GM23338 (cell line): ENCODE results near the gene CPA3. TPM values are rescaled to one million over a fixed set of nuclear protein-coding genes. Genes with fewer than 3 reads are reported as not detected.

Experiments used
- ATAC-seq: fragments of 200-7000 bp; cut with Tn5 transposase; 3 replicates; pipeline ENCODE4 v1.9.1; 2020
- DNase-seq: peaks from one replicate; pipeline ENCODE4 v3.0.0-alpha.2; 2015; ENCODE audit warnings: low spot score
- H2AFZ ChIP-seq: fragments of 200-600 bp; sonication (generic); 2 replicates; pipeline ENCODE4 v1.8.0; 2016; ENCODE audit warnings: antibody characterized with exemption, mild to moderate bottlenecking, moderate library complexity
- H3F3A ChIP-seq: fragments of 200-600 bp; sonication (generic); replicated peaks from 2 replicates; pipeline ENCODE4 v1.8.0; 2017; ENCODE audit warnings: antibody characterized with exemption, mixed run types, low read depth
- H3K27ac ChIP-seq: fragments of 200-600 bp; sonication (generic); 2 replicates; pipeline ENCODE4 v1.6.1; 2016; ENCODE audit warnings: low read depth
- H3K27me3 ChIP-seq: fragments of 200-600 bp; sonication (generic); 2 replicates; pipeline ENCODE4 v1.8.0; 2016; ENCODE audit warnings: mild to moderate bottlenecking, mixed run types, moderate library complexity; ENCODE audit not compliant: insufficient read depth
- H3K36me3 ChIP-seq: fragments of 200-600 bp; sonication (generic); 2 replicates; pipeline ENCODE4 v1.8.0; 2016; ENCODE audit warnings: mild to moderate bottlenecking; ENCODE audit not compliant: insufficient read depth
- H3K4me1 ChIP-seq: fragments of 200-600 bp; sonication (generic); 2 replicates; pipeline ENCODE4 v1.8.0; 2016; ENCODE audit warnings: mild to moderate bottlenecking, moderate library complexity; ENCODE audit not compliant: insufficient read depth
- H3K4me2 ChIP-seq: fragments of 200-600 bp; sonication (generic); 2 replicates; pipeline ENCODE4 v1.7.1; 2017; ENCODE audit warnings: mixed run types
- H3K4me3 ChIP-seq: fragments of 200-600 bp; sonication (generic); 2 replicates; pipeline ENCODE4 v1.6.1; 2016; ENCODE audit warnings: mixed run types
- H3K79me2 ChIP-seq: fragments of 200-600 bp; sonication (generic); replicated peaks from 2 replicates; pipeline ENCODE4 v1.8.0; 2017; ENCODE audit warnings: mild to moderate bottlenecking; ENCODE audit not compliant: insufficient read depth
- H3K9me2 ChIP-seq: fragments of 200-600 bp; sonication (generic); 2 replicates; pipeline ENCODE4 v1.8.0; 2017; ENCODE audit not compliant: insufficient read depth
- H4K20me1 ChIP-seq: fragments of 200-600 bp; sonication (generic); replicated peaks from 2 replicates; pipeline ENCODE4 v1.8.0; 2017; ENCODE audit warnings: mild to moderate bottlenecking; ENCODE audit not compliant: insufficient read depth
- H3K27ac Mint-ChIP-seq: 2 replicates; pipeline ENCODE4 v1.8.0; 2020; ENCODE audit warnings: inconsistent platforms, mild to moderate bottlenecking, moderate library complexity, mixed read lengths
- H3K27me3 Mint-ChIP-seq: 3 replicates; pipeline ENCODE4 v1.8.0; 2022; ENCODE audit warnings: low read depth, mild to moderate bottlenecking, moderate library complexity, mixed read lengths, inconsistent platforms; ENCODE audit not compliant: insufficient read depth, poor library complexity
- H3K36me3 Mint-ChIP-seq: 3 replicates; pipeline ENCODE4 v1.8.0; 2021; ENCODE audit warnings: low read depth, mild to moderate bottlenecking, inconsistent platforms, moderate library complexity, mixed read lengths
- H3K4me1 Mint-ChIP-seq: 3 replicates; pipeline ENCODE4 v1.8.0; 2020; ENCODE audit warnings: mild to moderate bottlenecking, inconsistent platforms, mixed read lengths
- H3K4me3 Mint-ChIP-seq: 3 replicates; pipeline ENCODE4 v1.8.0; 2021; ENCODE audit warnings: moderate library complexity, mild to moderate bottlenecking, inconsistent platforms, mixed read lengths
- H3K9me3 Mint-ChIP-seq: 3 replicates; pipeline ENCODE4 v1.8.0; 2020; ENCODE audit warnings: moderate library complexity, mild to moderate bottlenecking, inconsistent platforms, mixed read lengths
- CREB1 ChIP-seq: fragments of 250-450 bp; sonication (Bioruptor Pico); IDR thresholded peaks from 2 replicates; pipeline ENCODE4 v1.5.0; 2020; ENCODE audit warnings: low read depth, mild to moderate bottlenecking, moderate library complexity
- EZH2 ChIP-seq: fragments of 200-600 bp; sonication (generic); IDR thresholded peaks from one replicate; pipeline ENCODE4 v1.8.0; 2017; ENCODE audit warnings: antibody characterized with exemption, mild to moderate bottlenecking, low read depth; ENCODE audit not compliant: unreplicated experiment
- EZH2phosphoT487 ChIP-seq: fragments of 200-600 bp; sonication (generic); IDR thresholded peaks from one replicate; pipeline ENCODE4 v1.8.1; 2018; ENCODE audit warnings: antibody characterized with exemption; ENCODE audit not compliant: unreplicated experiment
- JUNB ChIP-seq: IDR thresholded peaks from one replicate; pipeline ENCODE4 v1.6.1; 2016; ENCODE audit warnings: antibody characterized with exemption; ENCODE audit not compliant: unreplicated experiment
- NANOG ChIP-seq: IDR thresholded peaks from 2 replicates; pipeline ENCODE4 v1.6.1; 2016; ENCODE audit warnings: antibody characterized with exemption, borderline replicate concordance
- POLR2AphosphoS5 ChIP-seq: IDR thresholded peaks from 2 replicates; pipeline ENCODE4 v1.6.1; 2016; ENCODE audit warnings: antibody characterized with exemption, low read depth
- STAT1 ChIP-seq: IDR thresholded peaks from one replicate; pipeline ENCODE4 v1.6.1; 2016; ENCODE audit warnings: antibody characterized with exemption; ENCODE audit not compliant: unreplicated experiment
- polyA plus RNA-seq: library from polyadenylated mRNA; unstranded; fragments of >200 nt; fragmentation: Nextera tagmentation; extraction: Ambion mirVana; gene quantifications from 2 replicates; pipeline ENCODE4 v1.2.1, GENCODE V29; 2016
- total RNA-seq: library from RNA; depleted of rRNA; stranded (reverse); fragments of >200 nt; shearing (Covaris generic); gene quantifications from 2 replicates; pipeline ENCODE4 v1.2.3, GENCODE V29; 2014
- TF ChIP-seq, protein P1 (sequence below): IDR thresholded peaks from 2 replicates; pipeline ENCODE4 v1.6.1; 2016; ENCODE audit warnings: antibody characterized with exemption
- TF ChIP-seq, protein P2 (sequence below): IDR thresholded peaks from one replicate; pipeline ENCODE4 v1.6.1; 2018; ENCODE audit warnings: antibody characterized with exemption; ENCODE audit not compliant: unreplicated experiment
- TF ChIP-seq, protein P3 (sequence below): fragments of 250-450 bp; sonication (Bioruptor Pico); IDR thresholded peaks from 2 replicates; pipeline ENCODE4 v1.5.0; 2020; ENCODE audit warnings: mild to moderate bottlenecking, moderate library complexity
- TF ChIP-seq, protein P4 (sequence below), 2 experiments: fragments of 200-600 bp in 1 of 2; sonication (generic) in 1 of 2; conservative IDR thresholded peaks; 2 replicates each; pipeline versions ENCODE4 v1.5.1 to v1.6.1; 2016 to 2017; ENCODE audit warnings: antibody characterized with exemption in 2 of 2, low read depth in 2 of 2, mild to moderate bottlenecking in 2 of 2, moderate library complexity in 1 of 2

The CPA3 gene
- total and polyA plus RNA-seq, 2 experiments from 2014 or later, result not detected

DNA sequence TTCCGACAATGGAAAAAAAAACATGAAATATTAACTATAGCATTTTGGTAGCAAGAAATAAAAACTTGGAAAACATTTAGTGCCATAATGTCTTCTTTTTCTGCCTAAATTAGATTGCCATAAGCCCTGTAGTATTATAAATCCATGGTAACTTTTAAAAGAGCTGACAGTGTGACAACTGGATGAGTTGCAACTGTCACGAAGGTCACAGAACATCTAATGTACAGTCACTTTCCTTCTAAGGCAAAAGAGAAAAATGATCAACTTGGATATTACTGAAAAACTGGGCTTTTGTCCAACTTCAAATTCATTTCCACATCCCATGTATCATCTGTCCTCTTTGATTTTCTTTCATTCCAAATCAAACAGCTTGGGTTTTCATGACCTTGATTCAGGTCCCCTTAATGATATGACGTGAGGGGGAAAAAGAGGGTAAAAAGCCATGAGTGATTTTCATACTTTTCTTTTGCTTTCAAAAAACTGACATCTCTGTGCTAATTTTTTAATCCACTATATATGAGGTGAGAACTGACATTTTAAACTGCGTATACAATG lies 36.9 kb upstream of the CPA3 start (continued):
- TF ChIP-seq, protein P1, sequence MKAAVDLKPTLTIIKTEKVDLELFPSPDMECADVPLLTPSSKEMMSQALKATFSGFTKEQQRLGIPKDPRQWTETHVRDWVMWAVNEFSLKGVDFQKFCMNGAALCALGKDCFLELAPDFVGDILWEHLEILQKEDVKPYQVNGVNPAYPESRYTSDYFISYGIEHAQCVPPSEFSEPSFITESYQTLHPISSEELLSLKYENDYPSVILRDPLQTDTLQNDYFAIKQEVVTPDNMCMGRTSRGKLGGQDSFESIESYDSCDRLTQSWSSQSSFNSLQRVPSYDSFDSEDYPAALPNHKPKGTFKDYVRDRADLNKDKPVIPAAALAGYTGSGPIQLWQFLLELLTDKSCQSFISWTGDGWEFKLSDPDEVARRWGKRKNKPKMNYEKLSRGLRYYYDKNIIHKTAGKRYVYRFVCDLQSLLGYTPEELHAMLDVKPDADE, result no peak
- TF ChIP-seq, protein P2, sequence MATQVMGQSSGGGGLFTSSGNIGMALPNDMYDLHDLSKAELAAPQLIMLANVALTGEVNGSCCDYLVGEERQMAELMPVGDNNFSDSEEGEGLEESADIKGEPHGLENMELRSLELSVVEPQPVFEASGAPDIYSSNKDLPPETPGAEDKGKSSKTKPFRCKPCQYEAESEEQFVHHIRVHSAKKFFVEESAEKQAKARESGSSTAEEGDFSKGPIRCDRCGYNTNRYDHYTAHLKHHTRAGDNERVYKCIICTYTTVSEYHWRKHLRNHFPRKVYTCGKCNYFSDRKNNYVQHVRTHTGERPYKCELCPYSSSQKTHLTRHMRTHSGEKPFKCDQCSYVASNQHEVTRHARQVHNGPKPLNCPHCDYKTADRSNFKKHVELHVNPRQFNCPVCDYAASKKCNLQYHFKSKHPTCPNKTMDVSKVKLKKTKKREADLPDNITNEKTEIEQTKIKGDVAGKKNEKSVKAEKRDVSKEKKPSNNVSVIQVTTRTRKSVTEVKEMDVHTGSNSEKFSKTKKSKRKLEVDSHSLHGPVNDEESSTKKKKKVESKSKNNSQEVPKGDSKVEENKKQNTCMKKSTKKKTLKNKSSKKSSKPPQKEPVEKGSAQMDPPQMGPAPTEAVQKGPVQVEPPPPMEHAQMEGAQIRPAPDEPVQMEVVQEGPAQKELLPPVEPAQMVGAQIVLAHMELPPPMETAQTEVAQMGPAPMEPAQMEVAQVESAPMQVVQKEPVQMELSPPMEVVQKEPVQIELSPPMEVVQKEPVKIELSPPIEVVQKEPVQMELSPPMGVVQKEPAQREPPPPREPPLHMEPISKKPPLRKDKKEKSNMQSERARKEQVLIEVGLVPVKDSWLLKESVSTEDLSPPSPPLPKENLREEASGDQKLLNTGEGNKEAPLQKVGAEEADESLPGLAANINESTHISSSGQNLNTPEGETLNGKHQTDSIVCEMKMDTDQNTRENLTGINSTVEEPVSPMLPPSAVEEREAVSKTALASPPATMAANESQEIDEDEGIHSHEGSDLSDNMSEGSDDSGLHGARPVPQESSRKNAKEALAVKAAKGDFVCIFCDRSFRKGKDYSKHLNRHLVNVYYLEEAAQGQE, result no peak
- TF ChIP-seq POLR2AphosphoS5, result no peak

DNA sequence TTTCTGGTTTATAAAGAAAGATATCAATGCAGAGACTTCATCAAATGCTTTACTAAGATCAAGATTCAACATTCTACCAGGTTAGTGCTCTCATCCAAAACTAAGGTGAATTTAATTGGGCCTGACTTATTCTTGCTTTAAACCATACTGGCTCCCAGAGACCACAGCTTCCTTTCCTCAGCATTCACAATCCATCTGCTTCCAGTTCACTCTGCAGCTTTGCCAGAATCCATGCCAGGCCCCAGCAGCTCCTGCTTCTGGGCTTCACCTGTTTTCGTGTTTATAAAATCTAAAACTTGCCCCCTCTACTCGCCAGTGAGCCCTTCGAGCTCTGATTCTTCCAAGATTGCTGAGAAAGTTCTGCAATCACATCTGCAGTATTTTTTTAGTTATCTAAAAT lies 35.2 kb upstream of the CPA3 start:
- Histone ChIP-seq H3K4me1 (no peaks in the 10 kb centered on the region), H2AFZ (no peak overlapping the region), H3F3A (no peaks in the 10 kb centered on the region), H4K20me1 (no peaks in the 10 kb centered on the region), H3K79me2 (no peaks in the 10 kb centered on the region), H3K36me3 (no peaks in the 10 kb centered on the region), H3K9me2 (0 out of 2 replicates have a peak, but pooled peaks cover 2% of the 10 kb centered on the region), H3K27ac (no peak overlapping the region), H3K27me3 (no peaks in the 10 kb centered on the region), H3K4me3 (no peak overlapping the region), H3K4me2 (no peak overlapping the region)
- DNase-seq (no peak), ATAC-seq (no peak)
- H3K4me3 Mint-ChIP-seq, result no peak overlapping the region
- no peaks in the 10 kb centered on the region for H3K27me3 Mint-ChIP-seq
- no peaks in the 10 kb centered on the region for H3K36me3 Mint-ChIP-seq
- H3K27ac Mint-ChIP-seq, result no peak overlapping the region
- H3K9me3 Mint-ChIP-seq, result no peaks in the 10 kb centered on the region
- no peaks in the 10 kb centered on the region for H3K4me1 Mint-ChIP-seq
- TF ChIP-seq NANOG, result no peak
- TF ChIP-seq, protein P1, result no peak
- TF ChIP-seq STAT1, result no peak
- TF ChIP-seq POLR2AphosphoS5, result no peak
- no peak for TF ChIP-seq JUNB
- no peak for TF ChIP-seq EZH2
- TF ChIP-seq EZH2phosphoT487, result no peak
- TF ChIP-seq CREB1, result no peak
- TF ChIP-seq, protein P3, sequence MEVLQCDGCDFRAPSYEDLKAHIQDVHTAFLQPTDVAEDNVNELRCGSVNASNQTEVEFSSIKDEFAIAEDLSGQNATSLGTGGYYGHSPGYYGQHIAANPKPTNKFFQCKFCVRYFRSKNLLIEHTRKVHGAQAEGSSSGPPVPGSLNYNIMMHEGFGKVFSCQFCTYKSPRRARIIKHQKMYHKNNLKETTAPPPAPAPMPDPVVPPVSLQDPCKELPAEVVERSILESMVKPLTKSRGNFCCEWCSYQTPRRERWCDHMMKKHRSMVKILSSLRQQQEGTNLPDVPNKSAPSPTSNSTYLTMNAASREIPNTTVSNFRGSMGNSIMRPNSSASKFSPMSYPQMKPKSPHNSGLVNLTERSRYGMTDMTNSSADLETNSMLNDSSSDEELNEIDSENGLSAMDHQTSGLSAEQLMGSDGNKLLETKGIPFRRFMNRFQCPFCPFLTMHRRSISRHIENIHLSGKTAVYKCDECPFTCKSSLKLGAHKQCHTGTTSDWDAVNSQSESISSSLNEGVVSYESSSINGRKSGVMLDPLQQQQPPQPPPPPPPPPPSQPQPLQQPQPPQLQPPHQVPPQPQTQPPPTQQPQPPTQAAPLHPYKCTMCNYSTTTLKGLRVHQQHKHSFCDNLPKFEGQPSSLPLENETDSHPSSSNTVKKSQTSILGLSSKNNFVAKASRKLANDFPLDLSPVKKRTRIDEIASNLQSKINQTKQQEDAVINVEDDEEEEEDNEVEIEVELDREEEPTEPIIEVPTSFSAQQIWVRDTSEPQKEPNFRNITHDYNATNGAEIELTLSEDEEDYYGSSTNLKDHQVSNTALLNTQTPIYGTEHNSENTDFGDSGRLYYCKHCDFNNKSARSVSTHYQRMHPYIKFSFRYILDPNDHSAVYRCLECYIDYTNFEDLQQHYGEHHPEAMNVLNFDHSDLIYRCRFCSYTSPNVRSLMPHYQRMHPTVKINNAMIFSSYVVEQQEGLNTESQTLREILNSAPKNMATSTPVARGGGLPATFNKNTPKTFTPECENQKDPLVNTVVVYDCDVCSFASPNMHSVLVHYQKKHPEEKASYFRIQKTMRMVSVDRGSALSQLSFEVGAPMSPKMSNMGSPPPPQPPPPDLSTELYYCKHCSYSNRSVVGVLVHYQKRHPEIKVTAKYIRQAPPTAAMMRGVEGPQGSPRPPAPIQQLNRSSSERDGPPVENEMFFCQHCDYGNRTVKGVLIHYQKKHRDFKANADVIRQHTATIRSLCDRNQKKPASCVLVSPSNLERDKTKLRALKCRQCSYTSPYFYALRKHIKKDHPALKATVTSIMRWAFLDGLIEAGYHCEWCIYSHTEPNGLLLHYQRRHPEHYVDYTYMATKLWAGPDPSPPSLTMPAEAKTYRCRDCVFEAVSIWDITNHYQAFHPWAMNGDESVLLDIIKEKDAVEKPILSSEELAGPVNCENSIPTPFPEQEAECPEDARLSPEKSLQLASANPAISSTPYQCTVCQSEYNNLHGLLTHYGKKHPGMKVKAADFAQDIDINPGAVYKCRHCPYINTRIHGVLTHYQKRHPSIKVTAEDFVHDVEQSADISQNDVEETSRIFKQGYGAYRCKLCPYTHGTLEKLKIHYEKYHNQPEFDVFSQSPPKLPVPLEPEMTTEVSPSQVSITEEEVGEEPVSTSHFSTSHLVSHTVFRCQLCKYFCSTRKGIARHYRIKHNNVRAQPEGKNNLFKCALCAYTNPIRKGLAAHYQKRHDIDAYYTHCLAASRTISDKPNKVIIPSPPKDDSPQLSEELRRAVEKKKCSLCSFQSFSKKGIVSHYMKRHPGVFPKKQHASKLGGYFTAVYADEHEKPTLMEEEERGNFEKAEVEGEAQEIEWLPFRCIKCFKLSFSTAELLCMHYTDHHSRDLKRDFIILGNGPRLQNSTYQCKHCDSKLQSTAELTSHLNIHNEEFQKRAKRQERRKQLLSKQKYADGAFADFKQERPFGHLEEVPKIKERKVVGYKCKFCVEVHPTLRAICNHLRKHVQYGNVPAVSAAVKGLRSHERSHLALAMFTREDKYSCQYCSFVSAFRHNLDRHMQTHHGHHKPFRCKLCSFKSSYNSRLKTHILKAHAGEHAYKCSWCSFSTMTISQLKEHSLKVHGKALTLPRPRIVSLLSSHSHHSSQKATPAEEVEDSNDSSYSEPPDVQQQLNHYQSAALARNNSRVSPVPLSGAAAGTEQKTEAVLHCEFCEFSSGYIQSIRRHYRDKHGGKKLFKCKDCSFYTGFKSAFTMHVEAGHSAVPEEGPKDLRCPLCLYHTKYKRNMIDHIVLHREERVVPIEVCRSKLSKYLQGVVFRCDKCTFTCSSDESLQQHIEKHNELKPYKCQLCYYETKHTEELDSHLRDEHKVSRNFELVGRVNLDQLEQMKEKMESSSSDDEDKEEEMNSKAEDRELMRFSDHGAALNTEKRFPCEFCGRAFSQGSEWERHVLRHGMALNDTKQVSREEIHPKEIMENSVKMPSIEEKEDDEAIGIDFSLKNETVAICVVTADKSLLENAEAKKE, result no peak
- TF ChIP-seq, protein P4, sequence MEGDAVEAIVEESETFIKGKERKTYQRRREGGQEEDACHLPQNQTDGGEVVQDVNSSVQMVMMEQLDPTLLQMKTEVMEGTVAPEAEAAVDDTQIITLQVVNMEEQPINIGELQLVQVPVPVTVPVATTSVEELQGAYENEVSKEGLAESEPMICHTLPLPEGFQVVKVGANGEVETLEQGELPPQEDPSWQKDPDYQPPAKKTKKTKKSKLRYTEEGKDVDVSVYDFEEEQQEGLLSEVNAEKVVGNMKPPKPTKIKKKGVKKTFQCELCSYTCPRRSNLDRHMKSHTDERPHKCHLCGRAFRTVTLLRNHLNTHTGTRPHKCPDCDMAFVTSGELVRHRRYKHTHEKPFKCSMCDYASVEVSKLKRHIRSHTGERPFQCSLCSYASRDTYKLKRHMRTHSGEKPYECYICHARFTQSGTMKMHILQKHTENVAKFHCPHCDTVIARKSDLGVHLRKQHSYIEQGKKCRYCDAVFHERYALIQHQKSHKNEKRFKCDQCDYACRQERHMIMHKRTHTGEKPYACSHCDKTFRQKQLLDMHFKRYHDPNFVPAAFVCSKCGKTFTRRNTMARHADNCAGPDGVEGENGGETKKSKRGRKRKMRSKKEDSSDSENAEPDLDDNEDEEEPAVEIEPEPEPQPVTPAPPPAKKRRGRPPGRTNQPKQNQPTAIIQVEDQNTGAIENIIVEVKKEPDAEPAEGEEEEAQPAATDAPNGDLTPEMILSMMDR (conservative IDR thresholded peaks at IDR 0.05; ENCODE audit: low read depth in 2 of 2), result no peak
